Left forelimb (tissue), 1 donor: Measurements from ENCODE around the gene KCNQ5.

Experiments
- DNase-seq: peaks from one replicate; pipeline ENCODE4 v3.0.0-alpha.2; 2018; ENCODE audit warnings: low spot score

Gene KCNQ5

GRCh38 chr6:72676995-72677394, 55.1 kb downstream of the KCNQ5 start:
- no peak for DNase-seq

GRCh38 chr6:72677740-72678139, 55.9 kb downstream of the KCNQ5 start:
- no peak for DNase-seq

DNA sequence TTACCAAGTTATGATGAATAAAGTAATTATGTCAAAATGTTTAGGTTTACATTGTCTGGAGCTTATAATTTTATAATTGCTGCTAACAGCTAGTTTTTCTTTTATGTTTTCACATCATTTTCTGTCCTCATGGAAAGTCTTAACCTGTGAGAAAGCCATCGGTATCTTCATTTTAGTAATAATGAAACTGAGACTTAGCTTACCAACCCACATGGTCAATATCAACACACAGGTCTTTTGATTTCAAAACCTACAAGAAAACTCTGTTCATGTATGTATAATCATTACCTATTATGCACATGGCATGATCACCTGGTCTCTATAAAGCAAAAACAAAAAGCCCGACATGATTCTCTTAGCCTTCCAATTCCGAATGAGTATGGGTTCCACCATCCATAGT, 61.9 kb downstream of the KCNQ5 start:
- DNase-seq = no peak

DNA sequence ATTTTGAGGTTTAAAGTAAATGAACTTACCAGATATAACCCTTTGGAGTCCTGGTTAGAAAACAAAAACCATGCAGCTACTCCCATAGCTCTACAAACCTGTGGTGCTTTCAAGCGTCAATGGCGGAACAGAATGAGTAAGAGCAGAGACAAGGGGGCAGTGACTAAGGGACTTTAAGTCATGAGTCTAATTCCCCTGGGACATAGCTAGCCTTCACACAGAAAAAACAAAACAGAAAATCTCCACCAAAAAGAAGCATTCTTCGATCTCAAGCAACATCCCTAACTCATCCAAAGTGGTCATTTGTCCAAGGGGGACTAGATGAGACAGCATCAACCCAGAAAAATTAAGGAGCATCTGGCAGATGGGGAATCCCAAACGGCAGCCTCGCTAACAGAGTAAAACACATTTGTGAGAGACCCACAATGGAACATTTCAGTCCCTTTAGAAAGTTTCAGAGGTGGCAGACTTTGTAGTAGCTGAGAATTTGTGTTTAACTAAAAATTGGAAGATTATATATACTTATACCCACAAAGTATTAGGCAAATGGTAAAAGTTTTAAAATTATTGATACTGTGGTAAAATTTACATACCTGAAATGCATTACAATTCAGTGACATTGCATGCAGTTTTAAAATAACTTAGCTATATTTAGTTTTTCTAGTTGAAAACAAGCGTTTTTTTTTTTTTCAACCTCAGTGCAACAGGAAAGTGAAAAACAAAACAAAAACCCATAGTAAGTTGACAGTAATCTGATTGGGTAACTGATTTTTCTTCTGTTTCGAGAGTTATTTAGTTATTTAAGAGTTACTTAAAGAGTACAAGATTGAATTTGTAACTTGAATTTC, 67.5 kb downstream of the KCNQ5 start:
- DNase-seq = no peak

DNA sequence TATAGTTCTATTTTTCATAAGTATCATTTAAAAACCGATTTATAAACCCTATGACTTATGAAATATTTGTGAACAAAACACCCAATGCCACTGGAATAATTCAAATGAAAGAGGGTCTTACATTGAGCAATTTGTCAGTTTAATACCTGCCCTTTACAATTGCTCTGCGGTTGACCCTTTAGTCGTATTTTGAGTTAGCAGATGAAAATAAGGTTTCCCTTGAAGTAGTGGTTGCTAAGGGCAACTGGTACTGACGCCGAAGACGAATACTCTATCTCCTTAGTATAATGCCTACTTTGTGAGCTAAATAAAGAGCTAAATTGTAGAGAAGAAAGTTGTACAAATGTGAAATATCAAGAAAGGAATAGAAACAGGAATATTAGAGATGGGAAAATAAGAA, 69.4 kb downstream of the KCNQ5 start:
- DNase-seq = no peak

GRCh38 chr6:72696055-72696454, 74.2 kb downstream of the KCNQ5 start:
- no peak for DNase-seq

- DNase-seq = no peak
Observed at GRCh38 chr6:72699159-72699558, 77.3 kb downstream of the KCNQ5 start.

GRCh38 chr6:72702421-72702820, 80.6 kb downstream of the KCNQ5 start:
- DNase-seq = no peak

DNA sequence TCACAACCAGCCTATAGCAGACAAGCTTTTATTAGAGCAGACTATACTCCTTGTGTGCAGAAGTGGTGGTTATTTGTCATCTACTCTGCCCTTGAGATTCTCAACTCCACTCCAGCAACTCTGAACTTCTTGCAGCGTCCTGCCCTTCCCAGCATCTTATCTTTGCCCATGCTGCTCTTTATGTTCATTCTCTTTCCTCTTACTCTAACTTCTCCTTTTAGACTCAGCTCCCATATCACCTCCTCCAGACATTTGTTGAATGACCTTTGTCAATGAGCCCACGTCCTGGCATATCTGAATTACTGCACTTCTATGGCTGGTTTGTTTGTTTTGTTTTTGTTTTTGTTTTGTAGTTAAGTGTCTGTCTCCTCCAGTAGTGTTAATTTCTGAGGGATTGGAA, 81.2 kb downstream of the KCNQ5 start:
- DNase-seq = no peak

GRCh38 chr6:72704979-72705378, 83.1 kb downstream of the KCNQ5 start:
- no peak for DNase-seq

DNA sequence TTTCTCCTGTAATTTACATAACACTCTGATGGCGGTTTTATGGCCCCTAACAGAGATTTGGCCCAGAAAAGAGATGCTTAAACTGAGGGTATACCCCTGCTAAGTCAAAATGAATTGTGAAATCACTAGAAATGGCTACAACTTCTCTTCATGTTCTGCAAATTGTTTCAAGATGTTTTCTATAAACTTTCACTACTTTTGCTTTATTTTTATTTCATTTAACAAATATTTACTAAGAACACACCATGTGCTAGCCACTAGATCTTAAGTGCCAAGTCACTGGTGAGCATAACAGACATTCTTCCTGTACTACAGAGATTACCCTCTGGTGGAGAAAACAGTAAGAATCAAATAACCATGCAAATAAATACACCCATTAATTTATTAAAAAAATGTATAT, 87.6 kb downstream of the KCNQ5 start:
- no peak for DNase-seq

DNA sequence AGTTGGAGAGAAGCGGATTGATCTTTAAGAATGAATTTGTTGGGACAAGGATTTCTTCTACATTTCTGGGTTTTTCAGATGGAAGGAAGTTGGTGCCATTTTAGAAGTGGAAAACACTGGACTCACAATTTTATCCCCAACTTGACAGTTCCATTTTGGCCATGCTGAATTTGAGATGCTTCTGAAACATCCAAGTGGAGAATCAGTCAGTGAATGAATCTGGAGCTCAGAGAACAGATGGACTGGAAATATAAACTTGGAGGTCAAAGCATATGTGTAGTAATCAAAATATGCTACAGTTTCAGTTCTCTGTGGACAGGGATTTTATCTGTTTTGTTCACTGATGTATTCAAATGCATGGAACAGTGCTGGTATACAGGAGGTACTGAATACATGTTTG, 89.9 kb downstream of the KCNQ5 start:
- DNase-seq = no peak

- DNase-seq = no peak
Observed at GRCh38 chr6:72712910-72713309, 91.0 kb downstream of the KCNQ5 start.

GRCh38 chr6:72715119-72715518, 93.3 kb downstream of the KCNQ5 start:
- no peak for DNase-seq

DNA sequence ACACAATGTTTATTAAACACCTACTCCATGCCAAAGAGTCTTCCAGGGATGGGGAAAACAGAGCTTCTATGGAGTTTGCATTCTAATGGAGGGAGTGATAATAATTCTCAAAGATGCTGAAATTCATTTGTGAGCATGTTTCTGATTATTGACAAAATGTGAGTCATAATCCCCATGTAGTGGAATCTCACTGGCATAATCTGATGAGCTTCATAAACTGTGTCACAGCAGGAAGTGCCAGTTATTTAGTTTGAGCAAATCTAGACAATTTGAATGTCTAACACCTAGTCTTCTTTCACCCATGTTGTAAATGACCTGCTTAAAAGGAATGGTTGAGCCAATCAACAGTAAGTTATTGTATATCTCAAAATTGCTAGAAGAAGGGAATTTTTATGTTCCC, 95.1 kb downstream of the KCNQ5 start:
- no peak for DNase-seq

DNA sequence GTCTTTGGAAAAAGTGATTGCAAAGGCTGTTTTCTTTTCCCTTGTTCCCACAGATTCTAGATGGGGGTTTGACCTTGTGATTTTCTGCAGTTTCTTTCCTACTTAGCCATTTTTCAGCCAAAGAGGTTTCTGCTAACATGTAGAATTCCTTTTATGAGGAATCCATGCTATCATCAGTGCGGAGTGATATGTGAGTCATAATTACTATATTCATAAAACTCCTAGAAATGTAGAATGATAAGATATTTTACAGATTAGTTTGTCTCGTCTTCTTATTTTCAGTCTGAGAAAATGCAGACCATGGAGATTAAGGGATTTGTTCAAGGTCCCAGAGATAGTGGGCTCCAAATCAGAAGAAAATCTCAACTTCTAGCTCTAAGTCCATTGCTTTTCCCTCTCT, 98.6 kb downstream of the KCNQ5 start:
- DNase-seq = no peak

- no peak for DNase-seq
Observed at GRCh38 chr6:72721346-72721745, 99.5 kb downstream of the KCNQ5 start.

GRCh38 chr6:72724545-72724944, 102.7 kb downstream of the KCNQ5 start:
- DNase-seq = no peak

DNA sequence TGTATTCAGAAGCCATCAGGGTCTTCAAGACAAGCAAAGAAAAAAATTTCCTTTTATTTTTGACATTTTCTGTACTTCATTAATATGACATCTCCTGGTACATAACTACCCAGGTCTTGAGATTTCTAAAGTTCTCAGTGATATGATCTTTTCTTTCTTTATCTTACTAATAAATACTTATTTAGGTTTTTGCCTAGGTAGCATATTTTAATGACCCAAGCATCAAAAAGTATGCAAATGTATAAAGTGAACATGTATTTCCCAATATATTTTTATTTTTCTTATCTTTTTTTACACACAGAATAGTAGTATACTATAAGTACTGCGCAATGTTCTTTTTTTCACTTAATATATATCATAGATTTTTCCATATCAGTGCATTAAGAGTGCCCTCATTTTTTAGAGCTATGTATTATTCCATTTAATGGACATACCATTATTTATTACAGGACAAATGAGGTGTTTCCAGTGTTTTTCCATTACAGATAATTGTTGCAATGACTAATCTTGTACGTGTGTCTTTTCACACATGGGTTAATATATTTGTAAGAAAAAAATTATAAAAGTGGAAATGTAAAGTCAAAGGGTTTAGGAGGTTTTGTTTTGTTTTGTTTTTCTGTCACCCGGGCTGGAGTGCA, 107.0 kb downstream of the KCNQ5 start:
- no peak for DNase-seq

GRCh38 chr6:72733045-72733444, 111.2 kb downstream of the KCNQ5 start:
- no peak for DNase-seq

DNA sequence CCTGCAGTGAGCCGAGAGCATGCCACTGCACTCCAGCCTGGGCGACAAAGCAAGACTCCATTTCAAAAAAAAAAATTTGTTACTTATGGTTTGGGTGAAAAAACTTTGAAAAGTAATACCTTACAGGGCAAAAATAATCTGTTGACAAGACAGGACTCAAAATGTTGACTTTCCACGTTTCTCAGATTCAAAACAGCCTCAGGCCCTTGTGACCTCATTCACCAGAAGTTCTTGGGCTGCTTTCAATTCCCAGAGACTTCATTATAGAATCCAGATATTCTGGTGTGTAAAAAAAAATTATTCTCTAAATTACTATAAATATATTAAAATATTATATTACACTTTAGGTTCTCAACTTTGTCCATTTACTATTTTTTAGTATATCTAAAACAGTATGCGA, 116.2 kb downstream of the KCNQ5 start:
- DNase-seq = no peak

GRCh38 chr6:72739368-72739779, 117.5 kb downstream of the KCNQ5 start:
- DNase-seq = no peak

DNA sequence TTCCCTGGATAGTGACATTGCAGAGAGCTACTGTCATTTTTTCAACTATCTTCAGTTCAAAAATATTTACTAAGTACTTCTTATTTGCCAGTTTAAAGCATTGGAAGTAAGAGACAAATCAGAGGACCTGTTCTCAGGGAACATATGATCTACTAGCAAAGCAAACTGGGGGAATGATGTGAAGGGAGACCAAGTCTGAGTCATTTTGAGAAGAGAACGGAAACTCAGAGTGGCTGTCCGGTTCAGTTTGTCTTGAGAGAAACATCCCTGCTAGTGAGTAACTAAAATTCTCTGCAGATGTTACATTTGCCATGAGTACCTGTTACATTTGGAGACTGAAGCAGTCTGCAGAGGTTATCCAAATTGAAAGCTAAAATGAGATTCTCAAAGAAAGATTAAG, 118.3 kb downstream of the KCNQ5 start:
- DNase-seq = no peak

- no peak for DNase-seq
Observed at GRCh38 chr6:72741083-72741482, 119.2 kb downstream of the KCNQ5 start.
